Breast epithelium (tissue), 4 donors: Measurements from ENCODE around the gene KYNU. TPM values are rescaled to one million over a fixed set of nuclear protein-coding genes. Genes with fewer than 3 reads are reported as not detected.
"Not testable (repeated sequence)": the region's sequence is repeated elsewhere in the genome, so short reads cannot be mapped to it uniquely, and the experiment has no call there.

Experiments used
- DNase-seq, 2 donors: peaks; one replicate each; pipeline ENCODE4 v3.0.0-alpha.2; 2019; ENCODE audit warnings: low spot score in 2 of 2
- H3K27ac ChIP-seq, 2 donors: fragments of 200-600 bp; sonication (generic) in 1 of 2; one replicate each; pipeline ENCODE4 v1.5.1; 2016 to 2019; ENCODE audit warnings: mild to moderate bottlenecking in 1 of 2
- H3K27me3 ChIP-seq, 2 donors: fragments of 200-600 bp; sonication (generic) in 1 of 2; one replicate each; pipeline versions ENCODE4 v1.5.1 to v1.6.0; 2017 to 2019; ENCODE audit warnings: control low read depth in 1 of 2, mild to moderate bottlenecking in 1 of 2
- H3K36me3 ChIP-seq: fragments of 200-600 bp; one replicate; pipeline ENCODE4 v1.5.1; 2019
- H3K4me1 ChIP-seq, 2 donors: fragments of 200-600 bp; sonication (generic); one replicate each; pipeline ENCODE4 v1.5.1; 2016 to 2019; ENCODE audit warnings: control low read depth in 1 of 2
- H3K4me3 ChIP-seq, 3 donors: fragments of 200-600 bp; sonication (generic); 1 replicate in 2 of 3; 2 replicates in 1 of 3; pipeline ENCODE4 v1.5.1; 2016 to 2019; ENCODE audit warnings: mild to moderate bottlenecking in 3 of 3, moderate library complexity in 2 of 3
- H3K9me3 ChIP-seq, 2 donors: fragments of 200-600 bp; sonication (generic) in 1 of 2; one replicate each; pipeline ENCODE4 v1.5.1; 2016 to 2019; ENCODE audit warnings: control low read depth in 1 of 2
- CTCF ChIP-seq, 3 donors: fragments of 450-650 bp; IDR thresholded peaks; one replicate each; pipeline ENCODE4 v1.5.1; 2016 to 2017; ENCODE audit warnings: antibody characterized with exemption in 3 of 3, mild to moderate bottlenecking in 3 of 3, moderate library complexity in 3 of 3
- POLR2A ChIP-seq: fragments of 450-650 bp; IDR thresholded peaks from one replicate; pipeline ENCODE4 v1.6.1; 2016; ENCODE audit warnings: antibody characterized with exemption, mild to moderate bottlenecking, moderate library complexity
- POLR2AphosphoS5 ChIP-seq, 3 donors: sonication (generic); formaldehyde crosslinking; IDR thresholded peaks; one replicate each; pipeline ENCODE4 v1.6.1; 2017; ENCODE audit warnings: antibody characterized with exemption in 3 of 3
- intact Hi-C: fragments of 100-400 bp; cut with DNase I; formaldehyde crosslinking; loops from one replicate; pipeline ENCODE4 v1.15.1; 2023; ENCODE audit warnings: low total_unique reads
- total RNA-seq, 3 donors: library from RNA; depleted of rRNA; stranded (reverse); fragments of >200 nt; gene quantifications; one replicate each; pipeline ENCODE4 v1.1.0, GENCODE V29; 2016

The KYNU gene
- total RNA-seq, 3 donors from 2014 or later: 6.9 to 13.1 (median 11.7) TPM

DNA sequence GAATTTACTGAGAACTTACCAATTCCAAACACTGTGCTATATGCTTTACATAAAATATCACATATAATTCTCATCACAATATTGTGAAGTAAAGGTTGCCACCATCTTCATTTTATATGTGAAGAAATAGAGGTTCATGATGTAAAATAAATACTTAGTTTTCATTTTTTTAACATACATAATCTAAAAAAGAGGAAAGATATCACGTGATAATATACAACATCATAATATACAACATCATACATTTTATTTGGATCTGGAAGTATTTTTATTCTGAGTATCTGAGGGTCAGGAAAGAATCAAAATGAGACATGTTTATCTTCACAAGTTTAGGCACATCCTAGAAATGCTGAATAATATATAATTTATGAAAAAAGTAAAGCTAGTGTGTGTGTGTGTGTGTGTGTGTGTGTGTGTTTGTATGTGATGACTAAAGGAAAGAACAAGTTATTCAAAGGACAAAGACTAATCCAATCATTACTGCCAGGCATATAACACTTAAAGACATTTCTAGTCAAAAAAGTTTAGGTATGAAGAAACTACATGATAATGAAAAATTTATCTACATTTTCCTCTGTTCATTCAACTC, 186.2 kb downstream of the KYNU start:
- no peak for DNase-seq
- TF ChIP-seq CTCF (IDR thresholded peaks at IDR 0.05) (no peak), POLR2A (no peak), POLR2AphosphoS5 (IDR thresholded peaks at IDR 0.05) (no peak)
- H3K27ac ChIP-seq: no peak overlapping the region
- H3K36me3 ChIP-seq: no peaks in the 10 kb centered on the region
- H3K4me1 ChIP-seq: no peaks in the 10 kb centered on the region
- peaks cover 0 to 5% of the 10 kb centered on the region in 2 donors for H3K9me3 ChIP-seq
- H3K4me3 ChIP-seq: no peak overlapping the region
- intact Hi-C loops: no loop called here
- H3K27me3 ChIP-seq: no peaks in the 10 kb centered on the region

DNA sequence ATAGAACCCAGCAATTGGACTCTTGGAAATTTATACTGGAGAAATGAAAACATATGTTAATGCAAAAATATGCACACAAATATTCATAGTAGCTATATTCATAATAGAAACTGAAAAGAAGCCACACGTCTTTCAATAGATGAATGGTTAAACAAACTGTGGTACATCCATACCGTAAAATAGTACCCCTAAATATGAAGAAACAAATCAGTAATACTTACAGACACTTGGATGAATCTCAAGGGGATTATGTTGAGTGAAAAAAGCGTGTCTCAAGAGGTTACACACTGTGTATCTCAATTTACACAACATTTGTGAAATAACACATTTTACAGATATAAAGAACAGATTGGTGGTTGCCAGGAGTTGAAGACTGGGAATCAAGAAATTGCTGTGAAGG, 190.6 kb downstream of the KYNU start:
- Histone ChIP-seq H3K4me1 (no peaks in the 10 kb centered on the region), H3K4me3 (no peak overlapping the region), H3K36me3 (no peaks in the 10 kb centered on the region), H3K27me3 (no peaks in the 10 kb centered on the region), H3K9me3 (peaks cover 0 to 5% of the 10 kb centered on the region in 2 donors), H3K27ac (no peak overlapping the region)
- TF ChIP-seq POLR2A: no peak
- no peak for TF ChIP-seq CTCF (IDR thresholded peaks at IDR 0.05)
- no peak for TF ChIP-seq POLR2AphosphoS5 (IDR thresholded peaks at IDR 0.05)
- no peak for DNase-seq
- intact Hi-C loops: no loop called here

DNA sequence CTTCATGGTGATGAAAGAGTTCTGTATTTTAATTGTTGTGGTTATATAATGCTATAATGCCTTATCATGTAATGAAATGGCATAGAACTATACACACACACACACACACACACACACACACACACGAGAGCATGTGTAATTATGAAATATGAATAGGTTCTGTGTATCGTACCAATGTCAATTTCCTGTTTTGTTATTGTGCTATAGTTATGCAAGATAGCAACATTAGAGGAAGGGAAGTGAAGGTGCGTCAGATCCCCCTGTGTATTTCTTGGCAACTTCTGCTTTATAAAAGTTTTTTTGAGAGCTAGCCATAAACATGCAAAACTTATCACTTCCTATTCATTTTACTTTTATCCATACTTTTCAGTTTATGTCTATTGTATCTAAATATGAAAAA, 191.0 kb downstream of the KYNU start:
- DNase-seq: no peak
- no peak overlapping the region for H3K27ac ChIP-seq
- intact Hi-C loops: no loop called here

DNA sequence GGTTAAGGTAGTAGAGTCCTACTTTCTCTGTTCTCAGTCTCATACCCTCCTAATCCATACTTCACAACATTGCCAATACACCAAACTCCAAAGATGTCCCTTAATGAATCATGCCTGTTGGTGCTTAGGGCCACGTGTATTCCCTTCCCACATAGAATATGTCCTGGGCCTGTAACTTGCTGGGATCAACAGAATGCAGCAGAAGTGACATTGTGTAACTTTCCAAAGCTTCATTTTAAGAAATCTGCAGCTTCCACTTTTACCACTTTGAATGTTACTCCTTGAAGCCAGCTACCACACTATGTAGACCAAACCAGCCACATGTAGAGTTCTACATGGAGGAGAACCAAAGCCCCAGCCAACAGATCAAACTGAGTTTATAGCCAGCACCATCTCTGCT, 193.2 kb downstream of the KYNU start:
- intact Hi-C loops: loop anchor here (5.0 kb wide), 1 partner anchor 1362 kb away; no protein-coding TSS in a partner anchor
- no peak for DNase-seq
- H3K27me3 ChIP-seq: no peaks in the 10 kb centered on the region
- no peak overlapping the region for H3K4me3 ChIP-seq
- no peaks in the 10 kb centered on the region for H3K36me3 ChIP-seq
- H3K27ac ChIP-seq: no peak overlapping the region
- TF ChIP-seq CTCF (IDR thresholded peaks at IDR 0.05): no peak
- TF ChIP-seq POLR2A: no peak
- no peak for TF ChIP-seq POLR2AphosphoS5 (IDR thresholded peaks at IDR 0.05)
- H3K9me3 ChIP-seq: peaks cover under 1% of the 10 kb centered on the region in 2 donors
- H3K4me1 ChIP-seq: no peaks in the 10 kb centered on the region

More for the DNA sequence above, 191.0 kb downstream of the KYNU start:
- TF ChIP-seq POLR2AphosphoS5 (IDR thresholded peaks at IDR 0.05) (no peak), CTCF (IDR thresholded peaks at IDR 0.05) (no peak), POLR2A (no peak)
- H3K27me3 ChIP-seq: no peaks in the 10 kb centered on the region
- no peaks in the 10 kb centered on the region for H3K36me3 ChIP-seq
- H3K4me1 ChIP-seq: no peaks in the 10 kb centered on the region
- no peak overlapping the region for H3K4me3 ChIP-seq
- peaks cover 0 to 5% of the 10 kb centered on the region in 2 donors for H3K9me3 ChIP-seq

GRCh38 chr2:143071185-143071876, 193.9 kb downstream of the KYNU start:
- Histone ChIP-seq H3K4me3 (no peak overlapping the region), H3K27me3 (no peaks in the 10 kb centered on the region), H3K4me1 (no peaks in the 10 kb centered on the region), H3K9me3 (peaks cover 4% of the 10 kb centered on the region in 2 donors), H3K36me3 (no peaks in the 10 kb centered on the region), H3K27ac (no peak overlapping the region)
- no peak for TF ChIP-seq POLR2A
- no peak for TF ChIP-seq POLR2AphosphoS5 (IDR thresholded peaks at IDR 0.05)
- no peak for TF ChIP-seq CTCF (IDR thresholded peaks at IDR 0.05)
- intact Hi-C loops: loop anchor here (5.0 kb wide), 1 partner anchor 1361 kb away; no protein-coding TSS in a partner anchor
- DNase-seq: no peak

DNA sequence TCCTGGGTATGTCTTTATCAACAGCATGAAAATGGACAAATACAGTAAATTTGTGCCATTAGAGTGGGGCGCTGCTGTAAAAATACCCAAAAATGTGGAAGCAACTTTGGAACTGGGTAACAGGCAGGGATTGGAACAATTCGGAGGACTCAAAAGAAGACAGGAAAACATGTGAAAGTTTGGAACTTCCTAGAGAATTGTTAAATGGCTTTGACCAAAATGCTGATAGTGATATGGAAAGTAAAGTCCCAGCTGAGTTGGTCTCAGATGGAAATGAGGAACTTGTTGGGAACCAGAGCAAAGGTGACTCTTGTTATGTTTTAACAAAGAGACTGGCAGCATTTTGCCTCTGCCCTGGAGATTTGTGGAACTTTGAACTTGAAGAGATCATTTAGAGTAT, 197.4 kb downstream of the KYNU start:
- not testable (repeated sequence) for H3K36me3 ChIP-seq, H3K27ac ChIP-seq, H3K4me1 ChIP-seq, H3K9me3 ChIP-seq, H3K4me3 ChIP-seq, DNase-seq, H3K27me3 ChIP-seq
- intact Hi-C loops: loop anchor here (5.0 kb wide), 1 partner anchor 1357 kb away; no protein-coding TSS in a partner anchor
